Tibial artery (tissue), 4 donors: ENCODE results near the gene ARFIP1.

ENCODE experiments used
- DNase-seq, 2 donors: peaks; one replicate each; pipeline ENCODE4 v3.0.0-alpha.2; 2019
- H3K27ac ChIP-seq, 2 donors: fragments of 200-600 bp; sonication (generic) in 1 of 2; 1 replicate in 1 of 2; 2 replicates in 1 of 2; pipeline ENCODE4 v1.5.1; 2018 to 2019; ENCODE audit warnings: mild to moderate bottlenecking in 1 of 2
- H3K27me3 ChIP-seq, 2 donors: fragments of 200-600 bp; sonication (generic) in 1 of 2; one replicate each; pipeline versions ENCODE4 v1.5.1 to v1.6.0; 2016 to 2019
- H3K36me3 ChIP-seq, 3 donors: fragments of 200-600 bp; sonication (generic) in 2 of 3; one replicate each; pipeline ENCODE4 v1.5.1; 2016 to 2019; ENCODE audit warnings: mild to moderate bottlenecking in 2 of 3
- H3K4me1 ChIP-seq, 4 donors: fragments of 200-600 bp; sonication (generic) in 2 of 4; 1 replicate in 3 of 4; 2 replicates in 1 of 4; pipeline ENCODE4 v1.5.1; 2016 to 2019
- H3K4me3 ChIP-seq, 2 donors: fragments of 200-600 bp; sonication (generic) in 1 of 2; 1 replicate in 1 of 2; 2 replicates in 1 of 2; pipeline ENCODE4 v1.5.1; 2018 to 2019; ENCODE audit warnings: mild to moderate bottlenecking in 2 of 2
- H3K9me3 ChIP-seq, 3 donors: fragments of 200-600 bp; sonication (generic) in 1 of 3; one replicate each; pipeline ENCODE4 v1.5.1; 2016 to 2019
- CTCF ChIP-seq, 2 experiments: fragments of 200-600 bp in 1 of 2; fragments of 450-650 bp in 1 of 2; IDR thresholded peaks; one replicate each; pipeline ENCODE4 v1.5.1; 2017 to 2019; ENCODE audit warnings: antibody characterized with exemption in 2 of 2, mild to moderate bottlenecking in 1 of 2, moderate library complexity in 1 of 2
- intact Hi-C: fragments of 100-400 bp; cut with DNase I; formaldehyde crosslinking; loops from one replicate; pipeline ENCODE4 v1.15.0; 2023; ENCODE audit warnings: low total_unique reads

Gene ARFIP1

GRCh38 chr4:152939621-152940020, 159.9 kb downstream of the ARFIP1 start:
- Histone ChIP-seq H3K4me1 (peaks cover 0 to 33% (median 23%) of the 10 kb centered on the region in 4 donors), H3K27me3 (peaks cover 0 to 41% of the 10 kb centered on the region in 2 donors), H3K9me3 (no peaks in the 10 kb centered on the region), H3K4me3 (no peak overlapping the region), H3K27ac (no peak overlapping the region), H3K36me3 (no peaks in the 10 kb centered on the region)
- intact Hi-C loops: no loop called here
- no peak for TF ChIP-seq CTCF (IDR thresholded peaks at IDR 0.05)
- DNase-seq: no peak

DNA sequence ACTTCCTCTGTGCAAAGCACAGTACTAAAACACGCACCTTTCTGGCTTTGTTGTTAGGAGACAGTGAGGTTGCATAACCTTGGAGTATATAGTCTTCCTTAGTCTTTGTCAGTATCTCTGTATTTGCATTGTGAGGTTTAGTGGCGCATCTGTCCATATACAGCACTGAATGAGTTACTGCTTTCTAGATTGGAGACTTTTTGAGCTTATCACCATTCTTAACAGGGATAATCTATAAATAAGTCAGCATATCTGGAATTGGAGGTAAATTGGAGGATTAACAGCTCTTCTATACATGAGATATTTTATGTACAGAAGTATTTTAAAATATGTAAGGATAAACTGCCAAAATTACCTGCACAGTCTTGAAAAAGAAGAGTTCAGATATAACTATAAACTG, 160.7 kb downstream of the ARFIP1 start:
- H3K27me3 ChIP-seq: peaks cover 0 to 39% of the 10 kb centered on the region in 2 donors
- no peak for DNase-seq

GRCh38 chr4:152941411-152941810, 161.7 kb downstream of the ARFIP1 start:
- H3K4me1 ChIP-seq: peaks cover 0 to 23% (median 12%) of the 10 kb centered on the region in 4 donors
- H3K4me3 ChIP-seq: no peak overlapping the region
- no peak overlapping the region for H3K27ac ChIP-seq
- peaks cover 0 to 29% of the 10 kb centered on the region in 2 donors for H3K27me3 ChIP-seq
- intact Hi-C loops: no loop called here
- no peak for DNase-seq
- H3K9me3 ChIP-seq: no peaks in the 10 kb centered on the region
- H3K36me3 ChIP-seq: no peaks in the 10 kb centered on the region
- no peak for TF ChIP-seq CTCF (IDR thresholded peaks at IDR 0.05)

More for the DNA sequence above, 160.7 kb downstream of the ARFIP1 start:
- Histone ChIP-seq H3K27ac (no peak overlapping the region), H3K9me3 (no peaks in the 10 kb centered on the region), H3K4me3 (no peak overlapping the region), H3K36me3 (no peaks in the 10 kb centered on the region), H3K4me1 (peaks cover 0 to 32% (median 21%) of the 10 kb centered on the region in 4 donors)
- intact Hi-C loops: no loop called here
- TF ChIP-seq CTCF (IDR thresholded peaks at IDR 0.05): no peak

DNA sequence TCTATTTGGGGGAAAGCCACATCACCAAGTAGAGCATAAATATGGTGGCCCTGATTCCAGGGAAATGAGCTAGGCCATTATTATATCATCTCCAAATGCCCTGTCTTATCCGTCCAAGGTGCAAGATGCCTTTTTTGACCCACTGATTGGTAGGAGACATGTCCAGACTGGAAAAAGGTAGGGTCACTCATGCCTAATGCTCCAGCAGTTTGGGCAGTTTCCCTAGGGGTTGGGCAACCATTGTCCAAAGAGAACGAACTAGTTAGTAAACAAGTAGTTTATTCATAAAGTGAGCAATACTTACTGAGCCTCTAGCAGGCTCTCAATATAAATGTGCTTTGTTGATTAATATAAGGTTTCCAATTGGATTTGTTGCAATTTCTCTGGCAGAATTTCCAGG, 162.6 kb downstream of the ARFIP1 start:
- no peak for TF ChIP-seq CTCF (IDR thresholded peaks at IDR 0.05)

GRCh38 chr4:152943672-152944071, 163.9 kb downstream of the ARFIP1 start:
- H3K27me3 ChIP-seq: peaks cover 0 to 14% of the 10 kb centered on the region in 2 donors
- H3K4me1 ChIP-seq: peaks cover 0 to under 1% (median under 1%) of the 10 kb centered on the region in 4 donors
- DNase-seq: no peak
- H3K27ac ChIP-seq: no peak overlapping the region
- no peaks in the 10 kb centered on the region for H3K9me3 ChIP-seq
- intact Hi-C loops: no loop called here
- no peaks in the 10 kb centered on the region for H3K36me3 ChIP-seq
- no peak for TF ChIP-seq CTCF (IDR thresholded peaks at IDR 0.05)
- no peak overlapping the region for H3K4me3 ChIP-seq

More for the DNA sequence above, 162.6 kb downstream of the ARFIP1 start:
- intact Hi-C loops: no loop called here
- peaks cover 0 to 20% of the 10 kb centered on the region in 2 donors for H3K27me3 ChIP-seq
- H3K9me3 ChIP-seq: no peaks in the 10 kb centered on the region
- DNase-seq: no peak
- peaks cover 0 to 13% (median 5%) of the 10 kb centered on the region in 4 donors for H3K4me1 ChIP-seq
- no peaks in the 10 kb centered on the region for H3K36me3 ChIP-seq
- no peak overlapping the region for H3K4me3 ChIP-seq
- H3K27ac ChIP-seq: no peak overlapping the region
